GM23248 (cell line): ENCODE results near the gene ITIH4.

Source experiments
- EZH2 ChIP-seq: fragments of 200-600 bp; sonication (generic); IDR thresholded peaks from 2 replicates; pipeline ENCODE4 v1.6.1; 2018; ENCODE audit warnings: antibody characterized with exemption, mild to moderate bottlenecking; ENCODE audit not compliant: insufficient read depth, poor library complexity, severe bottlenecking
- EZH2phosphoT487 ChIP-seq: fragments of 200-600 bp; sonication (generic); IDR thresholded peaks from 2 replicates; pipeline ENCODE4 v1.6.1; 2018; ENCODE audit warnings: antibody characterized with exemption, moderate library complexity, mild to moderate bottlenecking, low read depth; ENCODE audit not compliant: insufficient read depth

- TF ChIP-seq EZH2phosphoT487 (no peak), EZH2 (no peak)
These were observed 12.8 kb upstream of the ITIH4 start for GRCh38 chr3:52843108-52843865.
